ENCODE results near the gene SMNDC1.

GRCh38 chr10:110267276-110267675 is 37.4 kb downstream of the SMNDC1 start:
- TF ChIP-seq, protein P1, sequence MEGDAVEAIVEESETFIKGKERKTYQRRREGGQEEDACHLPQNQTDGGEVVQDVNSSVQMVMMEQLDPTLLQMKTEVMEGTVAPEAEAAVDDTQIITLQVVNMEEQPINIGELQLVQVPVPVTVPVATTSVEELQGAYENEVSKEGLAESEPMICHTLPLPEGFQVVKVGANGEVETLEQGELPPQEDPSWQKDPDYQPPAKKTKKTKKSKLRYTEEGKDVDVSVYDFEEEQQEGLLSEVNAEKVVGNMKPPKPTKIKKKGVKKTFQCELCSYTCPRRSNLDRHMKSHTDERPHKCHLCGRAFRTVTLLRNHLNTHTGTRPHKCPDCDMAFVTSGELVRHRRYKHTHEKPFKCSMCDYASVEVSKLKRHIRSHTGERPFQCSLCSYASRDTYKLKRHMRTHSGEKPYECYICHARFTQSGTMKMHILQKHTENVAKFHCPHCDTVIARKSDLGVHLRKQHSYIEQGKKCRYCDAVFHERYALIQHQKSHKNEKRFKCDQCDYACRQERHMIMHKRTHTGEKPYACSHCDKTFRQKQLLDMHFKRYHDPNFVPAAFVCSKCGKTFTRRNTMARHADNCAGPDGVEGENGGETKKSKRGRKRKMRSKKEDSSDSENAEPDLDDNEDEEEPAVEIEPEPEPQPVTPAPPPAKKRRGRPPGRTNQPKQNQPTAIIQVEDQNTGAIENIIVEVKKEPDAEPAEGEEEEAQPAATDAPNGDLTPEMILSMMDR (IDR thresholded peaks at IDR 0.05; ENCODE audit: insufficient read depth, low read depth, low read length), result no peak
- no peak for TF ChIP-seq EZH2 (IDR thresholded peaks at IDR 0.05; ENCODE audit: insufficient read depth, low read length)
